T follicular helper cell (primary cell): ENCODE data around the gene IMPA2.
"Not testable (repeated sequence)": the region's sequence is repeated elsewhere in the genome, so short reads cannot be mapped to it uniquely, and the experiment has no call there.

ENCODE experiments used
- DNase-seq: peaks from one replicate; pipeline ENCODE4 v3.0.0-alpha.2; 2020; ENCODE audit warnings: low read depth

IMPA2 gene

GRCh38 chr18:12028040-12028628 lies 46.8 kb downstream of the IMPA2 start:
- DNase-seq, result no peak

GRCh38 chr18:12028674-12029073 lies 47.4 kb downstream of the IMPA2 start:
- DNase-seq, result no peak

- no peak for DNase-seq
Measured at GRCh38 chr18:12029786-12030584, 48.7 kb downstream of the IMPA2 start.

- DNase-seq, result no peak
Measured at GRCh38 chr18:12030670-12031069, 49.4 kb downstream of the IMPA2 start.

DNA sequence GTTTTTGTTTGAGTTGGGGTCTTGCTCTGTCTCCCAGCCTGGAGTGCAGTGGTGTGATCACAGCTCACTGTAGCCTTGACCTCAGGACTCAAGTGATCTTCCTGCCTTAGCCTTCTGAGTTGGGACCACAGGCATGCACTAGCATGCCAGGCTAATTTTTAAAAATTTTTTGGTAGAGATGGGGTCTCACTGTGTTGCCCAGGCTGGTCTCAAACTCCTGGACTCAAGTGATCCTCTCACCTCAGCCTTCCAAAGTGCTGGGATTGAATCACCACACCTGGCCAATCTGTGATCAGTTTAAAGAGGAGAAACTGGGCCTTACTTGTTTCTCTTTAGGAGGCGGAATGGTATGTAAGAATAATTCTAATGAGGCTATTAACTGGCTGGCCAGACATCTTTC lies 49.9 kb downstream of the IMPA2 start:
- DNase-seq, result no peak

- no peak for DNase-seq
Measured at GRCh38 chr18:12031846-12032245, 50.5 kb downstream of the IMPA2 start.

DNA sequence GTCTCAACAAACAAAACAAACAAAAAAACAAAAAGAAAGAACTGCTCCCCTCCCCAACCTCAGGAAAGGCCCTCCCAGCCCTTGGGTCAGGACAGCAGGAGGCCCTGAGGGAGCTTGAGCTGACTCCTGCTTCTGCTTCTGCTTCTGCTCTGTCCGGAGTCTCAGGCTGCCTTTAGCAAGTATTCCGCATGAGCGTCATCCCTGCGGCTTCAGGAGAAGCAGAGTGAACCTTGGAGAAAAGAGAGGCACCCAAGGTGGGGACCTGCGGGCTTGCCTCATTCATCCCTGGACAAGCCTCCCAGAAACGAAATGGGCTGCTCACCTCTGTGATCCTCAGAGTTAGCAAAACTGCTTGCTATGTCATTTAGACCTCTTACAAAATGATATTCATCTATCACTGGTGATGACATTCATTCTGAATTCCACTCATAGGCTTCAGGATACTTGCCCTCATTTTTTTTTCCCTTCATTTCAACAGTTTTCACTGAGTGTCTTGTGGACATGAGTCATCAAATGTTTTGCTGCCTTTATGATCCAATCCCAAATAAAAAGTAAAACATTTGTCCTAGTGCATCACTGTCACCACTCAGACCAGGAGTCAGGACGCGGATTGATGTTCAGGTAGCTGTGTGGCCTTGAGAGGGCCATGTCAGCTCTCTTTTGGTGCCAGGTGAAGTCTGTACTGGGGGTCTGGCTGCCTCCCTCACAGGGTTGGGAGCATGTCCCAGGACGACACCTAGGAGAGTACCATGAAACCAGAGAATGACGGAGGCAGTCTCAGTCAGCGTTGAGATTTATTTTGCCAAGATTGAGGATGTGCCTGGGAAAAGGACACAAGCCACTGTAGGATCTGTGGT lies 51.7 kb downstream of the IMPA2 start:
- DNase-seq, result no peak

GRCh38 chr18:12033643-12034025 lies 52.3 kb downstream of the IMPA2 start:
- no peak for DNase-seq

- DNase-seq, result no peak
Measured at GRCh38 chr18:12034241-12035100, 53.2 kb downstream of the IMPA2 start.

DNA sequence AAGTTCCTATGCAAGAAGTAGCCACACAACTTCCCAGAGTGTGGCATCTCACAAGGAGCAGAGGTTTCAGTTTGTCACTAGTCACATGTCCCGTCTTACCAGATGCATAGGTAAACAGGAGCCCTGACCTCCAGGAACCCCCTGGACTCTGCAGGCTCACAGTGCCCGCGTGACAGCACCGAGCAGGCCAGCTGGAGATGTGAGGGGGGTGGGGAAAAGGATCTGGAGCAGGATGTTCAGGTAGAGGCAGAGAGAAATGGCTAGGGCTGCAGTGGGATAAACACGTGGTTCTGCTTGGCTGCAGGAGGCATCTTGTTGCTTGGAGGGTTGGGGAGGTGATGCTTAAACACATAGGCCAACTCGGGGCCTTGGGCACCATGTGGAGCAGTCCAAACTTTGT lies 54.2 kb downstream of the IMPA2 start:
- no peak for DNase-seq

- DNase-seq, result no peak
Measured at GRCh38 chr18:12036201-12036751, 55.0 kb downstream of the IMPA2 start.

- no peak for DNase-seq
Measured at GRCh38 chr18:12038082-12038638, 56.9 kb downstream of the IMPA2 start.

DNA sequence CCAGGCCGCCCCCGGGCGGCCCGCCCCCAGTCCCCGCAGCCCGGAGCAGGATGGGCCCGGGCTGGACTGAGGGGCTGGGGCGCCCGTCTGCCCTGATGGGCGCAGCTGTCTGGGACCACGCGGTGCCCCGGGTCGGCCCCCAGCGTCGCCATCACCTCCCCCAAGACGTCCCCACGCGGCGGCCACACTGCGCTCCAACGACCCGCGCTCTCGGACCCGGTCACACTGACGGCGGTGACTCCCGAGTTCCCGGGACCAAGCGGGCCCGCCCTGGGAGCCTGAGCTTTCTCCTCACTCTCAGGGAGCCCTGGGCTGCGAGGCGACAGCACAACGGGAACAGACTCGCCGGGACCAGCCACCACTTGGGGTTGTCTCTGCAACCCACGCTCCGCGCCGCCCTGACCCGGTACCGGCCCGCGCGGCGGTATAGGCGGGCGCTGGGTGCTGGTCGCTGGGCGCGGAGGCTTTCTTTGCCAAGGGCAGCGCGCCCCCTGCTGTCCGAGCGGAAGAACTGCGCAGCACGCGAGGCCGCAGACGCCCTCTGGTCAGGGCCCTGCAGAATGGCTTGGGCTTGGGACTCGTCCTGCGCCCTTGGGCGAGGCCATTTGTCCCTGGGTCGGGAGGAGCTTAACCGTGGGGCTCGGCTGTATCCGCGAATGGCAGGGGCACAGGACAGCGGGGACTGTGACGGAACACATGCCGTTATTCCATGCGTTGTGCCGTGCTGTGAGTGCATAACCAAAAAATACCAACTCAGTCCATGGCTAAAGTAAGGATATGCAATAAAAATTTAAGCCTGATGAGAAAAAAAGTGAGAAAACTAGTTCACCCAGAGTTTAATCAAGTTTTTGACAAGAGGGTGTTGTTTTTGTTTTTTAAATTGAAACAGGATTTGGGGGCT lies 57.6 kb downstream of the IMPA2 start:
- DNase-seq, result peak; percentile 51

DNA sequence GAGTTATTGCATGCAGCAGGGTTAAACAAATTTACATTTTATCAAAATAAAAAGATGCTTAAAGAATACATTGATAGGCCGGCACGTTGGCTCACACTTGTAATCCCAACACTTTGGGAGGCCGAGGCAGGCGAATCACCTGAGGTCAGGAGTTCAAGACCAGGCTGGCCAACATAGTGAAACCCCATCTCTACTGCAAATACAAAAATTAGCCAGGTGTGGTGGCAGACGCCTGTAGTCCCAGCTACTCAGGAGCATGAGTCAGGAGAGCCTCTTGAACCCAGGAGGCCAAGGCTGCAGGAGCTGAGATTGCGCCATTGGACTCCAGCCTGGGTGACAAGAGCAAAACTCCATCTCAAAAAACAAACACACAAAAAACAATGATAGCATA lies 58.2 kb downstream of the IMPA2 start:
- DNase-seq, result not testable (repeated sequence)

DNA sequence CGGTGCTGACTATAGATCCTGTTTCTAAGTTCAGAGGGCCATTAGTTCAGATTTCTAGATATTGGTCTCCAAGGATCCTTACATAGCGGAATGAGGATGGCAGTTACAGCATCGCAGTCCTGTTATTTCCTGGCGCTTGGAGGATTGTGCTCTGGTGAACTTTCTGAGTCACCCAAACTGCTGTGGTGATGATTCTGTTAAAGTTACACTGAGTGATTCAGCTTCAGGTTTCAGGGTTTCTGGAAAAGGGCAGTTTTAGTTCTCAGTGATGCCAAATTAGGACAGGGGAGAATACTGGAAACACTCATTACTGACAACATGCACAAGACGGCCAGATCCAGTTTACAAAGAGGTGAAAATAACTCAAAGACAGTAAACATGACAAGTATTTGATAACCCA lies 60.3 kb downstream of the IMPA2 start:
- no peak for DNase-seq

GRCh38 chr18:12043811-12044210 lies 62.5 kb downstream of the IMPA2 start:
- no peak for DNase-seq

DNA sequence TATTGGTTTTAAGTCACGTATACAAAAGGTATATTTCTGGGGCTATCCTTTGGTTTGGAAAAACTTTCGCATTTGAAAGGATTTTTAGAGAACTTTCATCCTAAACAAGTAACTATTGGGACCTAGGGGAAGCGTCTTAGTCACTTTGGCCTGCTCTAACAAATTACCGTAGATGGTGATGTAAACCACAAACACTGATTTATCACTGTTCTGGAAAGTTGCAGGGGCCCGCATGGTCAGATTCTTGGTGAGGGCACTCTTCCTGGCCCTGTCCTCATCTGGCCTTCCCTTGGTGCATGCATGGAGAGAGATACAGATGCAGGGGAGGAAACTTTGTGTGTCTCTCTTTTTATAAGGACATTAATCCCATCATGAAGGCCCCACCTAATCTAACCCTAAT lies 63.3 kb downstream of the IMPA2 start:
- no peak for DNase-seq

- DNase-seq, result no peak
Measured at GRCh38 chr18:12046046-12046750, 64.9 kb downstream of the IMPA2 start.

DNA sequence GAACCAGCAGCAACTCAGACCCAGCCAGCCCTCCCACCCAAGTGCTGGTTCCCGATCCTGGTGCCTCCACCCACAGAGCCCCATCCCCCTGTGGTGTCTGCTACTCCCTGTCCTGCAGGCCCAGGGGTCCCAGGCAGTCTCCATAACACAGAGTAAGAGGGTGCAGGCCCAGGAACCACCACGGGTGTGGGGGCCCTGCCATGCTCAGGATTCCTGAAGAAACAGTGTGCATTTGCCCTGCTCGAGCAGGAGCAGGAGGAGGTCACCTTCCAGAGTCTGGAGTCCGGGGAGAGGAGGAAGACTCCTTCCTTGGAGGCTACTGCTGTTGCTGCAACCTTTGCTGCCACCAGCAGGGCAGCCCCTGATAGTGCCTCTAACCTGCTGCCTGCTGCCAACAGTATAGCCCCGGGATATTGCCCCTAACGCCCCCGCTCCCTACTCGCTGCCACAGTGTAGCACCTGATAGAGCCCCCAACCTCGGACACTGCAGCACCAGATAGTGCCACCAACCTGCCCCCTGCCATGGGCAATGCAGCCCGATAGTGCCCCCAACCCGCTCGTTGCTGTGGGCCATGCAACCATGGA lies 65.5 kb downstream of the IMPA2 start:
- DNase-seq, result no peak
